Cardiac muscle cell (in vitro differentiated cells and primary cell): Measurements from ENCODE around the gene PRCD. TPM values are rescaled to one million over a fixed set of nuclear protein-coding genes. Genes with fewer than 3 reads are reported as not detected.

ENCODE experiments used
- DNase-seq, 2 donors: peaks; one replicate each; pipeline versions ENCODE4 v3.0.0 to v3.0.0-alpha.2; 2010 to 2017; ENCODE audit warnings: low read depth in 1 of 2, low spot score in 1 of 2
- H3K27ac ChIP-seq: fragments of 200-600 bp; sonication (generic); 2 replicates; pipeline ENCODE4 v1.5.1; 2016
- H3K27me3 ChIP-seq: fragments of 200-600 bp; sonication (generic); 2 replicates; pipeline ENCODE4 v1.6.0; 2016; ENCODE audit warnings: control low read depth
- H3K36me3 ChIP-seq: fragments of 200-600 bp; sonication (generic); 2 replicates; pipeline ENCODE4 v1.5.1; 2016; ENCODE audit warnings: control low read depth
- H3K4me1 ChIP-seq: fragments of 200-600 bp; sonication (generic); 2 replicates; pipeline ENCODE4 v1.8.1; 2017; ENCODE audit warnings: low read depth, mild to moderate bottlenecking, mixed run types
- H3K4me3 ChIP-seq: fragments of 200-600 bp; sonication (generic); 2 replicates; pipeline ENCODE4 v1.5.1; 2016; ENCODE audit warnings: mild to moderate bottlenecking
- H3K9me3 ChIP-seq: fragments of 200-600 bp; sonication (generic); 2 replicates; pipeline ENCODE4 v1.5.1; 2017; ENCODE audit warnings: low read depth, mild to moderate bottlenecking, control low read depth
- polyA plus RNA-seq: library from polyadenylated mRNA; unstranded; fragments of >200 nt; fragmentation: Nextera tagmentation; extraction: Ambion mirVana; gene quantifications from 2 replicates; pipeline ENCODE4 v1.2.1, GENCODE V29; 2016
- total RNA-seq: library from RNA; depleted of rRNA; stranded (reverse); fragments of >200 nt; gene quantifications from 2 replicates; pipeline ENCODE4 v1.2.3, GENCODE V29; 2016
- TF ChIP-seq, protein P1 (sequence below): IDR thresholded peaks from 2 replicates; pipeline ENCODE4 v1.5.1; 2012; ENCODE audit warnings: low read depth, mild to moderate bottlenecking, low read length

Gene PRCD
- total and polyA plus RNA-seq, 2 experiments from 2014 or later: 7.3 to 14.4 TPM

DNA sequence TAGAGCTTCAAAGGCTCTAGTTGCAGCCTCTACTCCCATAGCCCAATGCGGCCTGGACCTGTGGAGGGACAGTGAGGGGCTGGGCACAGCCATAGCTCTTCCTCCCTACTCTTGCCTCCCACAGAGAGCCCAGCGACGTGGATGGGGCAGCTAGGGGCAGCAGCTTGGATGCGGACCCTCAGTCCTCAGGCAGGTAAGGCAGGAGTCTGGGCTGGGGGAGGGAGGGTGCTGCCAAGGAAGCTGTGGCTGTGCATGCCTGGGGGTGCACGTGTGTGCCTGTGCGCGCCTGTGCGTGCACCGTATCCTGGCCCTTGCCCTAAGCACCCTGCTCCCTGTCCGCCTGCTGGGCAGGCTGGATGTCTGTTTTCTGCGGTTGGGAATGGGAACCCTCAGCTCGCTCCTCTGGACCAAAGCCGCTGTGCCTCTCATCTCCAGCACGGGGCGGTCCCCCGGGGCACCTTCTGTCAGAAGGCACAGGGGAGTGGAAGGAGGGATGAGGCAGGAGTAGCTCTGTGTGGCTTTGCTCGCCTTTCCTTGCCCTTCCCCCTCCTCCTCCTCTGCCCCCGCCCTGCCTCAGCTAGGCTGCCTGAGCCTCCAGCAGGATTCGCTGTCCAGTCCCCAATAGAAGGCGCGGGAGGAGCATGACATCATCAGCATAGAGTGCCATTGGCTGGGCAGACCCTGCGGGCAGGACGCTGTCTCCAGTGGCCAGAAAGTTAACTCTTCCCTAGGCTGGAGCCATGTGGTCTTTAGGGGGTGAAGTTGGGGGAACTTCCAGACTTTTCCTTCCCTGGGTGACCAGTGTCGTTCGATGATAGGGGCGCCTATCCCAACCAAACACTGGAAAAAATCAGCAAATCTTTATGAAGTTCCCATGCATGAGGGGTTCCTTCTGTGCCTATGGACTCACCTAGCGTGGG, 797 bp downstream of the PRCD start:
- peaks cover 24% of the 10 kb centered on the region for H3K4me1 ChIP-seq
- peak; percentile 96 to 97 for DNase-seq
- TF ChIP-seq, protein P1, sequence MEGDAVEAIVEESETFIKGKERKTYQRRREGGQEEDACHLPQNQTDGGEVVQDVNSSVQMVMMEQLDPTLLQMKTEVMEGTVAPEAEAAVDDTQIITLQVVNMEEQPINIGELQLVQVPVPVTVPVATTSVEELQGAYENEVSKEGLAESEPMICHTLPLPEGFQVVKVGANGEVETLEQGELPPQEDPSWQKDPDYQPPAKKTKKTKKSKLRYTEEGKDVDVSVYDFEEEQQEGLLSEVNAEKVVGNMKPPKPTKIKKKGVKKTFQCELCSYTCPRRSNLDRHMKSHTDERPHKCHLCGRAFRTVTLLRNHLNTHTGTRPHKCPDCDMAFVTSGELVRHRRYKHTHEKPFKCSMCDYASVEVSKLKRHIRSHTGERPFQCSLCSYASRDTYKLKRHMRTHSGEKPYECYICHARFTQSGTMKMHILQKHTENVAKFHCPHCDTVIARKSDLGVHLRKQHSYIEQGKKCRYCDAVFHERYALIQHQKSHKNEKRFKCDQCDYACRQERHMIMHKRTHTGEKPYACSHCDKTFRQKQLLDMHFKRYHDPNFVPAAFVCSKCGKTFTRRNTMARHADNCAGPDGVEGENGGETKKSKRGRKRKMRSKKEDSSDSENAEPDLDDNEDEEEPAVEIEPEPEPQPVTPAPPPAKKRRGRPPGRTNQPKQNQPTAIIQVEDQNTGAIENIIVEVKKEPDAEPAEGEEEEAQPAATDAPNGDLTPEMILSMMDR: peak; percentile 22
- no peaks in the 10 kb centered on the region for H3K36me3 ChIP-seq
- H3K27me3 ChIP-seq: peaks cover 31% of the 10 kb centered on the region
- H3K27ac ChIP-seq: no peak overlapping the region
- H3K4me3 ChIP-seq: peak overlapping the region; percentile 8
- no peaks in the 10 kb centered on the region for H3K9me3 ChIP-seq

DNA sequence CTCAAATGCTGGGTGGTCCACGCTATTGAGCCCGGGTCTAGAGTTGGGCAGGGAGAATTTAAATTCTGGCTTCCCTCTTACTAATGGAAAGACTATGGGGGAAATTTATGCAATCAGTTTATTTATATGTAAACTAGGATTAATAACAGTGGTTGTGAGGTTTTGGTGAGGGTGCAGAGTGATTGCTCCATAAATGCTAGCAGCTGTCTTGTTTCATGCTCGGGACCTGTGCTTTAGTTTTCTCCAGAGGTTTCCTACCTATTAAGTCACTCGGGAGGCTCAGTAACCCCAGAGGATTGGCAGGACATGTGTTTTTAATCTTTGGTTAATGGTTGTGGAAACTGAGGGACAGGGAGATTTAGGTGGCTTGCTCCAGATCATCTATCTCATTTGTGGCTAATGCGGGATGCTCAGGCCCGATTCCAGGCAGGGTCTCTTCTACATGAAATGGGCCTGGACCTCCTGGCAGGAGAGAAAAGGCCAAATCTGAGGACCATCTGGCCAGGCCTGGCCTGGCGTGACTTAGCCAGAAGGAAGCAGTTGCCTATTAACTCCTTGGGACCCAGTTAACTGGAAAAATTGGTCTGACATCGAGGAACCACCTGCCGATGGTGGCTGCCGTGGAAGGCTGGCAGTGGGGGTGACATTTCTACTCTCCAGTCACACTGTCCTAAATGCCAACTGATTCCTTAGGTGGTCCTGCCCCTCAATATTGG, 2.1 kb downstream of the PRCD start:
- H3K27me3 ChIP-seq: peaks cover 24% of the 10 kb centered on the region
- TF ChIP-seq, protein P1: no peak

DNA sequence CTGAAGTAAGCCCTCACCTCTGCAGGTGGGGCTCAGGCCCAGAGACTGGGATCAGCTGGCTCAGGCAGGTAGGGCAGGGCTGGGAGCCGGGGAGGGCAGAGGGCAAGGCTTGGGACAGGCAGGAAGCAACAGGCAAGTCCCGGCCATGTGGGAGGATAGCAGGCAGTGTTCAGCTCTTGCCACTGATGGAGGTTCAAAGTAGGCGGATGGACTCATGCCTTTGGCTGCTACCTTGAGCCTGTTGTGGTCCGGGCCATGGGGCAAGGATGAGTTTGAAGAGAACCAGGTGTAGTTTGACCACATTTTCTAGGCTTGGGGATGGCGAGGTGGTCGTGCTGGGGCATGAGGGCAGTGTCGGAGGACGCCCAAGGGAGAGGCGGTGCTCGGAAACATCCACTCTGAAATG, 2.7 kb downstream of the PRCD start:
- DNase-seq: no peak
- Histone ChIP-seq H3K27ac (no peak overlapping the region), H3K9me3 (no peaks in the 10 kb centered on the region), H3K4me3 (no peak overlapping the region), H3K36me3 (no peaks in the 10 kb centered on the region), H3K27me3 (peaks cover 19% of the 10 kb centered on the region), H3K4me1 (peaks cover 38% of the 10 kb centered on the region)
- TF ChIP-seq, protein P1: no peak

More for the DNA sequence above, 2.1 kb downstream of the PRCD start:
- H3K36me3 ChIP-seq: no peaks in the 10 kb centered on the region
- peaks cover 34% of the 10 kb centered on the region for H3K4me1 ChIP-seq
- DNase-seq: no peak
- no peaks in the 10 kb centered on the region for H3K9me3 ChIP-seq
- no peak overlapping the region for H3K4me3 ChIP-seq
- H3K27ac ChIP-seq: no peak overlapping the region

DNA sequence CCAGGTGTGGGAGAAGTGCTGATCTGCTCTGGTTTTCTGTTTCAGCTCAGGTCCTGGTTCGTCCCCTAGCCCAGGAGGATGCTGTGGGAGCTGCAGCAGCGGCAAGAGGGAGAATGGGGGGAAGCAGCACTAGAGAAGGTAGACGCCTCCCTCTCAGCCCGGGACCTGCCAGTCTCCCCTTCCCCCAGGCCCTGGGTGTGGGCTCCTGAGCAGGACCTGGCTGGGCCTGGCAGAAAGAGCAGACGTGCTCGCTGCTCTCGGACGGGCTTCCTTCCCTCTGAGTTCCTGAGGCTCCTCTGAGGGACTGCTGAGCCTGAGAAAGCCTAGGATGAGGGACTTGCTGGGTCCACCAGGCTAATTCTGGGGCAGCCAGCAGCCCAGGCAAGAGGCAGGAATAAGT, 3.1 kb downstream of the PRCD start:
- DNase-seq: no peak
- Histone ChIP-seq H3K4me3 (no peak overlapping the region), H3K4me1 (peaks cover 38% of the 10 kb centered on the region), H3K27me3 (peaks cover 14% of the 10 kb centered on the region), H3K36me3 (no peaks in the 10 kb centered on the region), H3K27ac (no peak overlapping the region), H3K9me3 (no peaks in the 10 kb centered on the region)
- TF ChIP-seq, protein P1: no peak

DNA sequence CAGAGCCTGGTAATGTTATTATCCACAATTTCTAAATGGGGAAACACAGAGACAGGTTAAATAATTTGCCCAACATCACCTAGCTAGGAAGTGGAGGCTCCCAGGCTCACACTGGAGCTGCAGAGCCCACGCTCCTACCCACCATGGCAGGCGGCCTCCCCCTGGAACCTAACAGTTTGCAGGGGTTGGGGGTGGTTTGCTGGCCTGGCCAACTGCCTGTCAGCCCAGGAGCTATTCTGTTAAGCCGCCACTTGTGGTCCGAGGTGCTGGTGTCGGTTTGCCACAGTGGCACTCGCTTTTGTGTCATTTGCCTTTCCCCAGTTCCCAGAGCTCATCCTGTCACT, 3.6 kb downstream of the PRCD start:
- TF ChIP-seq, protein P1: no peak
- Histone ChIP-seq H3K27me3 (peaks cover 10% of the 10 kb centered on the region), H3K27ac (peak overlapping the region; percentile 49), H3K9me3 (no peaks in the 10 kb centered on the region), H3K4me1 (peaks cover 38% of the 10 kb centered on the region), H3K36me3 (no peaks in the 10 kb centered on the region), H3K4me3 (no peak overlapping the region)
- DNase-seq: no peak
